ENCODE measurements around the gene PLXNA2. TPM values are rescaled to one million over a fixed set of nuclear protein-coding genes. Genes with fewer than 3 reads are reported as not detected.

Gene PLXNA2
- total and polyA plus RNA-seq, 7 experiments from 2014 or later = 0.70 to 5.4 (median 1.4) TPM; not detected in 2

GRCh38 chr1:208224192-208224713, 19.9 kb downstream of the PLXNA2 start:
- DNase-seq (no peak), ATAC-seq (no peak)
- H3K4me3 ChIP-seq (ENCODE audit: low read length) = no peak overlapping the region
- H3K9me3 Mint-ChIP-seq = peaks cover 0 to 1% (median 0%) of the 10 kb centered on the region in 11 donors
- no peaks in the 10 kb centered on the region for H3K9me3 ChIP-seq (ENCODE audit: control insufficient read depth in 2 of 3, low read length in 3 of 3)
- H3K4me1 ChIP-seq (ENCODE audit: control insufficient read depth in 2 of 2, insufficient read depth in 2 of 2, low read length in 2 of 2) = no peaks in the 10 kb centered on the region
- intact Hi-C loops (cut with micrococcal nuclease) = no loop called here
- no peak overlapping the region for H3K27ac ChIP-seq (ENCODE audit: low read depth, low read length)
- POLR2A ChIA-PET = no interaction called here
- H3K27ac Mint-ChIP-seq = no peak overlapping the region
- H3K36me3 ChIP-seq (ENCODE audit: control insufficient read depth in 2 of 3, insufficient read depth in 3 of 3, low read length in 3 of 3) = no peaks in the 10 kb centered on the region
- CTCF ChIA-PET = no interaction called here
- H3K36me3 Mint-ChIP-seq = no peaks in the 10 kb centered on the region
- H3K4me1 Mint-ChIP-seq = peaks cover 0 to 5% (median 0%) of the 10 kb centered on the region in 7 donors
- H3K4me3 Mint-ChIP-seq = no peak overlapping the region
- peaks cover 5 to 36% (median 20%) of the 10 kb centered on the region in 5 donors for H3K27me3 Mint-ChIP-seq
- no peaks in the 10 kb centered on the region for H3K27me3 ChIP-seq (ENCODE audit: control insufficient read depth in 2 of 2, insufficient read depth in 2 of 2, low read length in 2 of 2)

- no peak overlapping the region for H3K27ac ChIP-seq (ENCODE audit: low read depth, low read length)
- no peaks in the 10 kb centered on the region for H3K36me3 Mint-ChIP-seq
- H3K4me3 ChIP-seq (ENCODE audit: low read length) = no peak overlapping the region
- H3K27me3 ChIP-seq (ENCODE audit: control insufficient read depth in 2 of 2, insufficient read depth in 2 of 2, low read length in 2 of 2) = no peaks in the 10 kb centered on the region
- intact Hi-C loops (cut with micrococcal nuclease) = no loop called here
- ChIA-PET POLR2A (no interaction called here), CTCF (no interaction called here)
- no peaks in the 10 kb centered on the region for H3K9me3 Mint-ChIP-seq
- no peaks in the 10 kb centered on the region for H3K9me3 ChIP-seq (ENCODE audit: control insufficient read depth in 2 of 3, low read length in 3 of 3)
- ATAC-seq (no peak), DNase-seq (no peak)
- H3K27ac Mint-ChIP-seq = no peak overlapping the region
- no peaks in the 10 kb centered on the region for H3K4me1 ChIP-seq (ENCODE audit: control insufficient read depth in 2 of 2, insufficient read depth in 2 of 2, low read length in 2 of 2)
- peaks cover 5 to 29% (median 19%) of the 10 kb centered on the region in 5 donors for H3K27me3 Mint-ChIP-seq
- H3K4me1 Mint-ChIP-seq = peaks cover 0 to 5% (median 0%) of the 10 kb centered on the region in 7 donors
- no peaks in the 10 kb centered on the region for H3K36me3 ChIP-seq (ENCODE audit: control insufficient read depth in 2 of 3, insufficient read depth in 3 of 3, low read length in 3 of 3)
- H3K4me3 Mint-ChIP-seq = no peak overlapping the region
Observed at GRCh38 chr1:208223136-208223535, 21.0 kb downstream of the PLXNA2 start.

DNA sequence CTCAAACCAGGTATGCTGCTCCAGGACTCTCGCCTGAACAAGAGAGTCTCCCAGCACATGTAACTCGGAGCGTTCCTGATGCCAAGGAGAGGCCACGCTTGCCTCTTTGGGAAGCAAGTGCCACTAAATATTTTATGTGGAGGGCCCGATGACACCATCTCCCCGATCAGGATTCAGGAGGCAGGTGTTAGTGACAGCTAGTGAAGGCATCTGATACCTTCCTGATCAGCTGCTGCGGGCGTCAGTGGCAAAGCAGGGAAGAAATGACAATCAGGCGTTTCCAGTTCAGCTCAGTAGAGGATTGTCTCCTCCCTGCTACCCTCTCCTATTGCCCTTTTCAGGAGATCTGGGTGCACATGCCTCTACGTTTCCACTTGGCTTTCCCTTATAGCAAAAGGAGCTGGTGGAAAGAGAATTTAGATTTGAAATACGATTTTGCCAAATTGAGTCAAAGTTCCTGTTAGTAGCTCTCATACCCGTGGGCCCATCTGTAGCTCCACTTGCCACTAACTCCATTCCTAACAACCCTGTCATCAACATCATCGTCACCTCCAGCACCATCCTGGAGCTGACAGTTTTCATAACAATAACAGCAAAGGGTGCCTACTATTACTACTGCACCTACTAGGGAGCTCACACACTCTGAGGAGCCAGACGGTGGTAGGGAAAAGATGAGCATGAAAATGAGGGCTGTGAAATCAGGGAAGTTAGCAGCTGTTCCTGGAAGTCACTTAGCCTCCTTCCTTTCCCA, 21.6 kb downstream of the PLXNA2 start:
- Mint-ChIP-seq H3K27ac (no peak overlapping the region), H3K4me1 (peaks cover 0 to 5% (median 0%) of the 10 kb centered on the region in 7 donors), H3K27me3 (peaks cover 5 to 27% (median 21%) of the 10 kb centered on the region in 5 donors), H3K36me3 (no peaks in the 10 kb centered on the region), H3K9me3 (no peaks in the 10 kb centered on the region), H3K4me3 (no peak overlapping the region)
- intact Hi-C loops (cut with micrococcal nuclease) = no loop called here
- Histone ChIP-seq H3K27ac (ENCODE audit: low read depth, low read length) (no peak overlapping the region), H3K36me3 (ENCODE audit: control insufficient read depth in 2 of 3, insufficient read depth in 3 of 3, low read length in 3 of 3) (no peaks in the 10 kb centered on the region), H3K4me3 (ENCODE audit: low read length) (no peak overlapping the region), H3K9me3 (ENCODE audit: control insufficient read depth in 2 of 3, low read length in 3 of 3) (no peaks in the 10 kb centered on the region), H3K4me1 (ENCODE audit: control insufficient read depth in 2 of 2, insufficient read depth in 2 of 2, low read length in 2 of 2) (no peaks in the 10 kb centered on the region), H3K27me3 (ENCODE audit: control insufficient read depth in 2 of 2, insufficient read depth in 2 of 2, low read length in 2 of 2) (no peaks in the 10 kb centered on the region)
- CTCF ChIA-PET = no interaction called here
- DNase-seq (no peak), ATAC-seq (no peak)
- POLR2A ChIA-PET = no interaction called here

DNA sequence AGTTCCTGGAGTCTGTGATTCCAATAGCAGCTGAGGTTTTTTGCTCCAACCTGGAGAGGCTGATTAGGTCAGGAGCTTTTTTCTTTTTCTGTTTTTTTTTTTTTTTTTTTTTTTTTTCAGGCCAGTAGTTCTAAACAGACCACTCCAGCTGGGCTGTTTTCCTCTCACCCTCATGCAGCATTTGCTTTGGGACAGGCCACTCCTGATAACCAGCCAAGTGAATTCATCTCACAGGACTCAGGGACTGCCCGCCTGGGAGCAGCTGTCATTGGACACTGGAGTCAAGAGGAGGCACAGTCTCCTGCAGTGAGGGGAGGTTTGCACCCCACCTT, 22.9 kb downstream of the PLXNA2 start:
- peaks cover 0 to 9% (median 0%) of the 10 kb centered on the region in 7 donors for H3K4me1 Mint-ChIP-seq
- no peak overlapping the region for H3K4me3 ChIP-seq (ENCODE audit: low read length)
- intact Hi-C loops (cut with micrococcal nuclease) = no loop called here
- no peak overlapping the region for H3K27ac ChIP-seq (ENCODE audit: low read depth, low read length)
- no peaks in the 10 kb centered on the region for H3K27me3 ChIP-seq (ENCODE audit: control insufficient read depth in 2 of 2, insufficient read depth in 2 of 2, low read length in 2 of 2)
- CTCF ChIA-PET = no interaction called here
- H3K9me3 Mint-ChIP-seq = no peaks in the 10 kb centered on the region
- POLR2A ChIA-PET = no interaction called here
- H3K36me3 Mint-ChIP-seq = no peaks in the 10 kb centered on the region
- no peaks in the 10 kb centered on the region for H3K9me3 ChIP-seq (ENCODE audit: control insufficient read depth in 2 of 3, low read length in 3 of 3)
- DNase-seq (no peak), ATAC-seq (no peak)
- H3K27ac Mint-ChIP-seq = no peak overlapping the region
- no peaks in the 10 kb centered on the region for H3K4me1 ChIP-seq (ENCODE audit: control insufficient read depth in 2 of 2, insufficient read depth in 2 of 2, low read length in 2 of 2)
- H3K27me3 Mint-ChIP-seq = peaks cover 0 to 23% (median 21%) of the 10 kb centered on the region in 5 donors
- no peaks in the 10 kb centered on the region for H3K36me3 ChIP-seq (ENCODE audit: control insufficient read depth in 2 of 3, insufficient read depth in 3 of 3, low read length in 3 of 3)
- no peak overlapping the region for H3K4me3 Mint-ChIP-seq

DNA sequence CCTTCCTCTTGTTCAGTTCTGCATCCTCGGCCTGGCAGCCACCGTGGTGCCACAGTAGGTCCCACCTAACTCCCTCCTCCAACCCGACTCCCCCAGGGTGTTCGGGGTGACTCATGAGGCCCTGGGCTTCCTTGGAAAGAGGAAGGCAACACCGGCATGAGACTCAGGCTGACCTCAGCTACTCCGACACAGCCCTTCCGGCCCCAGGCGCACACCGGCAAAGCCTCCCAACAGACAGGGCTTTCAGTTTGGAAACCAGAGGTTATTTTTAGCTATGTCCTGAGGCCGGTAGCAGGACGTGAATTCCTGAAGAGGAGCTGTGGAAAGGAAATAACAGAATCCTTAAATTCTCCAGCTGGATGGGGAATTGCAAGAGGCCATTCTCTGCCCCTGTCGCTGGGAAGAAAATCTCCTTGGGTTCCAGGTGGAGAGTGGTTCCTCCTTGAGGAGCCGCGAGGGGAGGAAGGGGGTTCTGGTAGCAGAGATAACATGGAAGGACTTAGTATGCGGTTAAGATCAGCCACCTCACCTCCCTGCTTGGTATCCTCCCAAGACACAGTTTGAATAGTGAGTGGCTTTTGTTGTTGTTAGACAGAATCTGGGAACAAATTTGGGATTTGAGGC, 24.4 kb downstream of the PLXNA2 start:
- intact Hi-C loops (cut with micrococcal nuclease) = no loop called here
- ATAC-seq (peak; percentile 37), DNase-seq (no peak)
- no peaks in the 10 kb centered on the region for H3K9me3 ChIP-seq (ENCODE audit: control insufficient read depth in 2 of 3, low read length in 3 of 3)
- Mint-ChIP-seq H3K36me3 (no peaks in the 10 kb centered on the region), H3K4me1 (peaks cover 0 to 11% (median 0%) of the 10 kb centered on the region in 7 donors), H3K9me3 (peaks cover 0 to 1% (median 0%) of the 10 kb centered on the region in 11 donors), H3K27me3 (peaks cover 0 to 29% (median 18%) of the 10 kb centered on the region in 5 donors), H3K4me3 (no peak overlapping the region), H3K27ac (peak overlapping the region in 1 of 9 donors; percentile 55)
- H3K27ac ChIP-seq (ENCODE audit: low read depth, low read length) = no peak overlapping the region
- H3K36me3 ChIP-seq (ENCODE audit: control insufficient read depth in 2 of 3, insufficient read depth in 3 of 3, low read length in 3 of 3) = no peaks in the 10 kb centered on the region
- POLR2A ChIA-PET = no interaction called here
- no peak overlapping the region for H3K4me3 ChIP-seq (ENCODE audit: low read length)
- H3K27me3 ChIP-seq (ENCODE audit: control insufficient read depth in 2 of 2, insufficient read depth in 2 of 2, low read length in 2 of 2) = no peaks in the 10 kb centered on the region
- CTCF ChIA-PET = no interaction called here
- H3K4me1 ChIP-seq (ENCODE audit: control insufficient read depth in 2 of 2, insufficient read depth in 2 of 2, low read length in 2 of 2) = no peaks in the 10 kb centered on the region

- no peak overlapping the region for H3K27ac Mint-ChIP-seq
- no peak overlapping the region for H3K27ac ChIP-seq (ENCODE audit: low read depth, low read length)
- ATAC-seq = no peak
Observed at GRCh38 chr1:208219098-208219658, 25.0 kb downstream of the PLXNA2 start.

More at GRCh38 chr1:208219098-208219658, 25.0 kb downstream of the PLXNA2 start:
- intact Hi-C loops (cut with micrococcal nuclease) = no loop called here
- DNase-seq = no peak
- POLR2A ChIA-PET = no interaction called here
- Histone ChIP-seq H3K4me3 (ENCODE audit: low read length) (no peak overlapping the region), H3K36me3 (ENCODE audit: control insufficient read depth in 2 of 3, insufficient read depth in 3 of 3, low read length in 3 of 3) (no peaks in the 10 kb centered on the region), H3K4me1 (ENCODE audit: control insufficient read depth in 2 of 2, insufficient read depth in 2 of 2, low read length in 2 of 2) (no peaks in the 10 kb centered on the region), H3K27me3 (ENCODE audit: control insufficient read depth in 2 of 2, insufficient read depth in 2 of 2, low read length in 2 of 2) (no peaks in the 10 kb centered on the region), H3K9me3 (ENCODE audit: control insufficient read depth in 2 of 3, low read length in 3 of 3) (no peaks in the 10 kb centered on the region)
- no peaks in the 10 kb centered on the region for H3K36me3 Mint-ChIP-seq
- peaks cover 0 to 29% (median 15%) of the 10 kb centered on the region in 5 donors for H3K27me3 Mint-ChIP-seq
- no peak overlapping the region for H3K4me3 Mint-ChIP-seq
- CTCF ChIA-PET = no interaction called here
- H3K4me1 Mint-ChIP-seq = peaks cover 0 to 11% (median 0%) of the 10 kb centered on the region in 7 donors
- H3K9me3 Mint-ChIP-seq = peaks cover 0 to 1% (median 0%) of the 10 kb centered on the region in 11 donors

All from naive thymus-derived CD4-positive, alpha-beta T cell (primary cell).